Measurements from ENCODE around the gene SMYD3. TPM values are rescaled to one million over a fixed set of nuclear protein-coding genes. Genes with fewer than 3 reads are reported as not detected.

SMYD3 gene
- total and polyA plus RNA-seq, 10 of the 15 experiments (the other 5 are each of a cell fraction or from before 2014, with no cell fraction given), result 18.3 to 54.0 (median 24.8) TPM

DNA sequence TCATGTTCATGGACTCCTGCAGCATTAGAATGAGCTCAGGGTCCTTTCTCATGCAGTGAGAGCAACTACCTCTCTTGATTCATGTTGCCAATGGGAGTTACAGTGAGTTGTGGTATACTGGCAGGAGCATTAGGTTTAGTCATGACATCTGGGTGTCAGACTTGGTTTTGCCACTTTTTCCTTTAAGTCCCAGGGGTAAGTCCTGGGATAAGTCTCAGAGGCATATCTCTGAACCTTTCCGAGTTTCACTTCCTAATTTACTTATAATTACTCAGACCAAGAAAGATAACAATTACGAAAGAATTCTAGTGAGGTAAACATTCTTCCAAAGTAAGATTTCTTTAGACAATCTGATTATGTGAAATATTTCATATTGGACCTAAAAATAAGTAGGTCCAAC, 606.0 kb downstream of the SMYD3 start:
- Histone ChIP-seq H4K20me1 (ENCODE audit: control insufficient read depth, insufficient read depth) (no peaks in the 10 kb centered on the region), H3K9me3 (replicated peaks; ENCODE audit: control insufficient read depth, insufficient read depth, low read length) (peaks cover 2% of the 10 kb centered on the region), H3K4me2 (ENCODE audit: control insufficient read depth, insufficient read depth) (no peak overlapping the region), H3K27me3 (replicated peaks in 1 of 2; ENCODE audit: control insufficient read depth in 2 of 2, insufficient read depth in 2 of 2, low read length in 1 of 2) (no peaks in the 10 kb centered on the region), H3K4me3 (no peak overlapping the region), H3K79me2 (ENCODE audit: control insufficient read depth, insufficient read depth, low read length) (no peaks in the 10 kb centered on the region), H2AFZ (ENCODE audit: control insufficient read depth, low read depth, low read length) (no peak overlapping the region), H3K9ac (ENCODE audit: control insufficient read depth, insufficient read depth, low read length) (no peak overlapping the region), H3K36me3 (ENCODE audit: control insufficient read depth in 2 of 2, insufficient read depth in 2 of 2, low read length in 1 of 2) (no peaks in the 10 kb centered on the region), H3K4me1 (ENCODE audit: control insufficient read depth, insufficient read depth, low read length) (peaks cover 8% of the 10 kb centered on the region; the same call in 1 of the 2 replicates), H3K27ac (ENCODE audit: control insufficient read depth, insufficient read depth) (peak overlapping the region; percentile 2; the same call in 1 of the 2 replicates)
- ATAC-seq (peak; percentile 87), FAIRE-seq (no peak), DNase-seq (ENCODE audit: low read depth, low spot score) (peak; percentile 54)
- POLR2A ChIA-PET, result interaction anchor here (1.6 kb wide), 1 partner anchor 54 kb away, joined by 3 read pairs; no protein-coding TSS in a partner anchor
- WGBS (ENCODE audit: insufficient coverage, insufficient replicate concordance, low lambda C conversion rate, missing lambda C conversion rate), result 0% methylated on average over 2 of the region's 2 CpGs
- in situ Hi-C loops (cut with MboI) (no loop called here), intact Hi-C loops (cut with micrococcal nuclease; ENCODE audit: unreplicated experiment) (loop anchor here (2.0 kb wide), 1 partner anchor 52 kb away; no protein-coding TSS in a partner anchor)
- CTCF ChIA-PET, result interaction anchor here (0.7 to 4.5 kb wide), 4 partner anchors 10 to 398 kb away, joined by 3 to 30 read pairs (median 3); no protein-coding TSS in a partner anchor
- SMC1A ChIA-PET (ENCODE audit: uncharacterized antibody, unreplicated experiment), result interaction anchor here (0.9 to 3.5 kb wide), 6 partner anchors 13 to 99 kb away, joined by 3 to 20 read pairs (median 8); no protein-coding TSS in a partner anchor
- no TSS peak for BruUV-seq (replicated peaks)
- RAD21 ChIA-PET (ENCODE audit: unreplicated experiment), result interaction anchor here (1.2 to 1.8 kb wide), 4 partner anchors 12 to 83 kb away, joined by 4 to 9 read pairs (median 6); no protein-coding TSS in a partner anchor
- TF ChIP-seq RAD21 (IDR thresholded peaks at IDR 0.05; ENCODE audit: insufficient read depth, low read depth, low read length) (no peak), JUND (IDR thresholded peaks at IDR 0.05; ENCODE audit: low read depth, low read length) (peak; percentile 36; the same call in 1 of the 2 replicates), MYC (IDR thresholded peaks at IDR 0.05; ENCODE audit: insufficient read depth, insufficient read length, insufficient replicate concordance, low read length, severe bottlenecking) (no peak), CHD4 (IDR thresholded peaks at IDR 0.05) (no peak), PAX5 (IDR thresholded peaks at IDR 0.05; ENCODE audit: borderline replicate concordance, low read depth, low read length) (0 out of 2 replicates have a peak, but pooled peaks have one; percentile 28), ESRRA (IDR thresholded peaks at IDR 0.05; ENCODE audit: low read length) (no peak), FOS (IDR thresholded peaks at IDR 0.05; ENCODE audit: borderline replicate concordance, extremely low read depth, insufficient read length) (no peak), POU2F2 (IDR thresholded peaks at IDR 0.05; ENCODE audit: borderline replicate concordance, low read depth, low read length) (no peak), RUNX3 (IDR thresholded peaks at IDR 0.05; ENCODE audit: low read length) (no peak), SPI1 (IDR thresholded peaks at IDR 0.05; ENCODE audit: borderline replicate concordance, insufficient read depth, low read depth, low read length) (peak; percentile 82), HCFC1 (IDR thresholded peaks at IDR 0.05; ENCODE audit: low read length) (no peak), SKIL (IDR thresholded peaks at IDR 0.05; ENCODE audit: low read depth, poor library complexity, severe bottlenecking) (peak; percentile 96), IKZF1 (conservative IDR thresholded peaks at IDR 0.05) (peak; percentile 95), CREB1 (IDR thresholded peaks at IDR 0.05; ENCODE audit: low read depth) (no peak), KAT2A (conservative IDR thresholded peaks at IDR 0.05; ENCODE audit: control insufficient read depth, low read depth, low read length) (no peak), SIN3A (IDR thresholded peaks at IDR 0.05; ENCODE audit: low read depth, low read length) (no peak), BHLHE40 (IDR thresholded peaks at IDR 0.05; ENCODE audit: borderline replicate concordance in 1 of 2, low read depth in 2 of 2, low read length in 1 of 2) (peak; percentile 14 to 37; a peak in 2 of 4 replicates), GATAD2B (conservative IDR thresholded peaks at IDR 0.05; ENCODE audit: low read depth) (peak; percentile 59; the same call in 1 of the 2 replicates)
- TF ChIP-seq, protein P1, sequence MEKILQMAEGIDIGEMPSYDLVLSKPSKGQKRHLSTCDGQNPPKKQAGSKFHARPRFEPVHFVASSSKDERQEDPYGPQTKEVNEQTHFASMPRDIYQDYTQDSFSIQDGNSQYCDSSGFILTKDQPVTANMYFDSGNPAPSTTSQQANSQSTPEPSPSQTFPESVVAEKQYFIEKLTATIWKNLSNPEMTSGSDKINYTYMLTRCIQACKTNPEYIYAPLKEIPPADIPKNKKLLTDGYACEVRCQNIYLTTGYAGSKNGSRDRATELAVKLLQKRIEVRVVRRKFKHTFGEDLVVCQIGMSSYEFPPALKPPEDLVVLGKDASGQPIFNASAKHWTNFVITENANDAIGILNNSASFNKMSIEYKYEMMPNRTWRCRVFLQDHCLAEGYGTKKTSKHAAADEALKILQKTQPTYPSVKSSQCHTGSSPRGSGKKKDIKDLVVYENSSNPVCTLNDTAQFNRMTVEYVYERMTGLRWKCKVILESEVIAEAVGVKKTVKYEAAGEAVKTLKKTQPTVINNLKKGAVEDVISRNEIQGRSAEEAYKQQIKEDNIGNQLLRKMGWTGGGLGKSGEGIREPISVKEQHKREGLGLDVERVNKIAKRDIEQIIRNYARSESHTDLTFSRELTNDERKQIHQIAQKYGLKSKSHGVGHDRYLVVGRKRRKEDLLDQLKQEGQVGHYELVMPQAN (conservative IDR thresholded peaks at IDR 0.05), result no peak
- TF ChIP-seq, protein P2, sequence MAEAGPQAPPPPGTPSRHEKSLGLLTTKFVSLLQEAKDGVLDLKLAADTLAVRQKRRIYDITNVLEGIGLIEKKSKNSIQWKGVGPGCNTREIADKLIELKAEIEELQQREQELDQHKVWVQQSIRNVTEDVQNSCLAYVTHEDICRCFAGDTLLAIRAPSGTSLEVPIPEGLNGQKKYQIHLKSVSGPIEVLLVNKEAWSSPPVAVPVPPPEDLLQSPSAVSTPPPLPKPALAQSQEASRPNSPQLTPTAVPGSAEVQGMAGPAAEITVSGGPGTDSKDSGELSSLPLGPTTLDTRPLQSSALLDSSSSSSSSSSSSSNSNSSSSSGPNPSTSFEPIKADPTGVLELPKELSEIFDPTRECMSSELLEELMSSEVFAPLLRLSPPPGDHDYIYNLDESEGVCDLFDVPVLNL (IDR thresholded peaks at IDR 0.05; ENCODE audit: low read depth, low read length), result no peak
